ENCODE measurements around the gene PROK1. TPM values are rescaled to one million over a fixed set of nuclear protein-coding genes. Genes with fewer than 3 reads are reported as not detected.

PROK1 gene
- total RNA-seq, 2 donors from 2014 or later = not detected

DNA sequence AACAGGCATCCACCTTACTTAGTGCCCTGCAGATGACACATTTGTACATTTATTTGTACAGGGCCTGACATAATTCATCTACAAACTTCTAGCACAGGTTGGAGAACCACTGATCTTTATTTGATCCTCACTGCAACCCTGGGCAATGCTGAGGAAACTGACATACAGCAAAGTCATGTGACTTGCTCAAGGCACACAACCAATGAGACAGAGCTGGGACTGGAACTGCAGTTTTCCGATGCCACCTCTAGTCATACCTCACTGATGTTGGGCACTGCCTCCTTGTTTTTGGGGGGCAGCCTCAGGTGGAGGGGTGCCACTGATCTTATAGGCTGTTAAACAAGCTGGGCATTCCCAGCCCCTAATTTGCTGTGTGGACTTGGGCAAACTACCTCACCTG lies 3.4 kb downstream of the PROK1 start:
- Histone ChIP-seq H3K4me3 (no peak overlapping the region), H3K4me1 (no peaks in the 10 kb centered on the region), H3K27me3 (no peaks in the 10 kb centered on the region), H3K27ac (no peak overlapping the region), H3K9ac (ENCODE audit: low read depth in 2 of 2, low read length in 2 of 2) (no peak overlapping the region), H3K9me3 (no peaks in the 10 kb centered on the region), H3K36me3 (no peaks in the 10 kb centered on the region)
- DNase-seq = no peak
- TF ChIP-seq CTCF (IDR thresholded peaks at IDR 0.05) = no peak
- intact Hi-C loops (cut with DNase I) = loop anchor here (5.0 kb wide), 1 partner anchor 142 kb away; no protein-coding TSS in a partner anchor

DNA sequence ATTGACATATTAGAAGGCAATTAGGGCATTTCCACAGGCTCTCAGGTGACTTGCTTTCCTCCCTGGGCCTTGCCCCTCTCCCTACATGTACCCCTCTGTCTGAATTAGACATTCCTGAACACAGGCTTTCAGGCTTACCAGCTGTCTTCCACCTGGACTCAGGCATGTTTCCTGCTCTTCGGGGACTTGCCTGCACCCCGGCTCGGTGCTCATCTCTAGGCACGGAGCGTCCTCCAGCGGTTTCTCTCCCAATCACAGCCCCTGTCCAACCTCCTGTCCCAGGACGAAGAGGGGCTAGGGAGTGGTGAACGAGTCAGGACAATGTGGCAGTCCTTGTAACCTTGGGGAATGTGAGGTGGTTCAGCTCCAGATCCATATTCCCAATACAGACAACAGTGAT lies 4.2 kb downstream of the PROK1 start:
- H3K4me1 ChIP-seq = no peaks in the 10 kb centered on the region
- H3K36me3 ChIP-seq = no peaks in the 10 kb centered on the region
- no peaks in the 10 kb centered on the region for H3K9me3 ChIP-seq
- no peak for DNase-seq
- H3K9ac ChIP-seq (ENCODE audit: low read depth in 2 of 2, low read length in 2 of 2) = no peak overlapping the region
- H3K4me3 ChIP-seq = no peak overlapping the region
- TF ChIP-seq CTCF (IDR thresholded peaks at IDR 0.05) = no peak
- no peaks in the 10 kb centered on the region for H3K27me3 ChIP-seq
- no peak overlapping the region for H3K27ac ChIP-seq
- intact Hi-C loops (cut with DNase I) = loop anchor here (5.0 kb wide), 1 partner anchor 43 kb away; no protein-coding TSS in a partner anchor

DNA sequence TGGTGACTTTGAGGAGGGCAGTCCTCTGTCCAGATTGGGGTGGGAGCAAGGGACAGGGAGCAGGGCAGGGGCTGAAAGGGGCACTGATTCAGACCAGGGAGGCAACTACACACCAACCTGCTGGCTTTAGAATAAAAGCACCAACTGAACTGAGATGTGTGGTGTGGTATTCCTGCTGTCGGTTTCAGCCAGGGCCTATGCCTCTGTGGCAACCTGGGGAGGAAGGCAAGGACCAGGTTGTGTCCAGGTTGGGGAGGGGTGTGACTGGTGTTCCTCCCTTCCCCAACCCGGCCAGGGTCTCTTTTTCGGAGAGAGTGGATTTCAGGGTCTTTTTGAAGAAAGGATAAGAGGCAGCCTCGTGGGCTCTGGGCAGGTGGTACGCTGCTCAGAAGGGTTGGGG lies 6.3 kb downstream of the PROK1 start:
- Histone ChIP-seq H3K27me3 (no peaks in the 10 kb centered on the region), H3K9me3 (no peaks in the 10 kb centered on the region), H3K9ac (ENCODE audit: low read depth in 2 of 2, low read length in 2 of 2) (no peak overlapping the region), H3K4me3 (no peak overlapping the region), H3K27ac (no peak overlapping the region), H3K4me1 (no peaks in the 10 kb centered on the region), H3K36me3 (no peaks in the 10 kb centered on the region)
- intact Hi-C loops (cut with DNase I) = loop anchor here (5.0 kb wide), 1 partner anchor 45 kb away; no protein-coding TSS in a partner anchor
- no peak for DNase-seq
- TF ChIP-seq CTCF (IDR thresholded peaks at IDR 0.05) = no peak

DNA sequence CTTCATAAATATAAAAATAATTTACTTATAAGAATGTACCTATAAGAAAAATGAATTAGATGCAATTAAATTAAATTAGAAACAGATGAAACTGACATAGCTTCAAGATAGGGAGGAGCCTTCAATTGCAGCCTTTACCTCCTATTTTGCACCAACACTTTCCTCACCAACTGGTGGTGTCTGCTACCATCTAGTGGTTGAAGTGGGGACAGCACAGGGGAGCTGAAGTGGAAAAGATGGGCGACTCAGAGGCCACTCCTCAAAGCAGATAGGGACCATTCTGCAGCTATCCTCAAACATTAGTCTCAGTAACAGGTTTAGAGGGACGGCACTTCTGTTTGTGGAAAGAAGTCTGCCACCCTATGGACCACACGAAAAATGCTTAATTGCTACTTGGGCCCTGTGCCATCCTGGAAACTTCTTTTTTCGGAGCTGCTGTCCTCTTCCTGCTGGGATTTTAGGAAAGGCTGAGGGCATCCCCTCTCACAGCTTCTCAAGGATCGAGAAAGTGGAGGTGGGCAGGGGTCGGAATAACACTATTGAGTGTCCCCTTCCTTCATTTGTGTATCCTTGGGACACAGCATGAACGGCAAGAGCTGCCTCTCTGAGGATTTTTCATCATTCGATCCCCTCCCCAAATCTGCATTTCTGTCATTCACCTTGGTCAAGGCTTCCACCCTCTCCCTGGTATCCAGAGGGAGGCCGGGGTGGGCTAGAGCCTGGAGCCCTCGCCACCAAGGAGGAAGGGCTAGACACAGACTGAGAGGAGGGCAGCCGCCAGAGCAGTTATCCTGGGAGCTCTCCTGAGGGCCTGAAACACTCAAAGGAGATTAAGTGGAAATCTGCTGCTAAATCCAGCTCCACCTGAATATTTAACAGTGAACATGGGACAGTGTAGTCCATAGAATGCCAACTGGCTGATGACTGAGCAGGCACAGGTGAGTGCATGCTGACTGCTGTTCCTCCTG lies 9.6 kb downstream of the PROK1 start:
- no peak overlapping the region for H3K4me3 ChIP-seq
- no peak overlapping the region for H3K9ac ChIP-seq (ENCODE audit: low read depth in 2 of 2, low read length in 2 of 2)
- no peaks in the 10 kb centered on the region for H3K36me3 ChIP-seq
- H3K9me3 ChIP-seq = no peaks in the 10 kb centered on the region
- intact Hi-C loops (cut with DNase I) = loop anchor here (1.0 kb wide), 1 partner anchor 258 kb away; no protein-coding TSS in a partner anchor
- peak; percentile 85 for DNase-seq
- H3K27me3 ChIP-seq = no peaks in the 10 kb centered on the region
- H3K27ac ChIP-seq = no peak overlapping the region
- peak; percentile 96 for TF ChIP-seq CTCF (IDR thresholded peaks at IDR 0.05)
- H3K4me1 ChIP-seq = no peaks in the 10 kb centered on the region

DNA sequence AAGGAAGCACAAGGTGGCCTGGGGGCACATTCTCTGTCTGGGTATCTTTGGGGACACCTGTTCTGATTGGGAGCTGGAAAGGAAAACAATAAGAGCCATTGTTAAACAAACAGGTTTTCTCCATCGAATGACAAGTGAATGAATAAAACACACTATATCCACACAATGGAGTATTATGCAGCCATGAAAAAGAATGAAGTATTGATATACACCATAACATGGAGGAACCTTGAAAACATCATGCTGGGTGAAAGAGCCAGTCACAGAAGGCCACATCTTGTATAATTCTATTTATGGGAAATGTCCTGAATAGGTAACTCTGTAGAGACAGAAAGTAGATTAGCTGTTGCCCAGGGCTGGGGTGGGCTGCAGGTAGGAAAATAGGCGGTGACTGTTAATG lies 11.1 kb downstream of the PROK1 start:
- no peak overlapping the region for H3K4me3 ChIP-seq
- no peaks in the 10 kb centered on the region for H3K9me3 ChIP-seq
- H3K27me3 ChIP-seq = no peaks in the 10 kb centered on the region
- H3K4me1 ChIP-seq = no peaks in the 10 kb centered on the region
- intact Hi-C loops (cut with DNase I) = no loop called here
- DNase-seq = no peak
- H3K27ac ChIP-seq = no peak overlapping the region
- TF ChIP-seq CTCF (IDR thresholded peaks at IDR 0.05) = no peak
- H3K9ac ChIP-seq (ENCODE audit: low read depth in 2 of 2, low read length in 2 of 2) = no peak overlapping the region
- no peaks in the 10 kb centered on the region for H3K36me3 ChIP-seq

All from colonic mucosa (tissue), 4 donors.